Loucy (cell line): ENCODE measurements around the gene GZMA.

Experiments
- H2AFZ ChIP-seq: fragments of 200-600 bp; sonication (generic); 2 replicates; pipeline ENCODE4 v1.6.0; 2016; ENCODE audit warnings: antibody characterized with exemption, mild to moderate bottlenecking, low read length, moderate library complexity
- H3F3A ChIP-seq: fragments of 200-600 bp; 2 replicates; pipeline ENCODE4 v1.6.0; 2016; ENCODE audit warnings: antibody characterized with exemption, low read depth, mild to moderate bottlenecking
- H3K27me3 ChIP-seq: fragments of 200-600 bp; sonication (generic); 2 replicates; pipeline ENCODE4 v1.6.1; 2014; ENCODE audit warnings: low read length, mild to moderate bottlenecking; ENCODE audit not compliant: insufficient read depth, poor library complexity, severe bottlenecking
- H3K36me3 ChIP-seq: fragments of 200-600 bp; sonication (generic); 2 replicates; pipeline ENCODE4 v1.6.1; 2016; ENCODE audit warnings: low read length; ENCODE audit not compliant: insufficient read depth
- H3K4me1 ChIP-seq: fragments of 200-600 bp; sonication (generic); 2 replicates; pipeline ENCODE4 v1.5.1; 2014; ENCODE audit warnings: low read length, mild to moderate bottlenecking; ENCODE audit not compliant: insufficient read depth, poor library complexity, severe bottlenecking
- H3K4me2 ChIP-seq: fragments of 200-600 bp; sonication (generic); 2 replicates; pipeline ENCODE4 v1.6.0; 2014; ENCODE audit warnings: antibody characterized with exemption, low read length, low read depth, mild to moderate bottlenecking; ENCODE audit not compliant: poor library complexity, severe bottlenecking
- H3K4me3 ChIP-seq: fragments of 200-600 bp; sonication (generic); 2 replicates; pipeline ENCODE4 v1.5.1; 2014; ENCODE audit warnings: low read length, mild to moderate bottlenecking, mixed read lengths; ENCODE audit not compliant: poor library complexity, severe bottlenecking
- H3K79me2 ChIP-seq: fragments of 200-600 bp; sonication (generic); 2 replicates; pipeline ENCODE4 v1.6.1; 2014; ENCODE audit warnings: low read length; ENCODE audit not compliant: insufficient read depth
- H3K9ac ChIP-seq: fragments of 200-600 bp; sonication (generic); 2 replicates; pipeline ENCODE4 v1.6.0; 2014; ENCODE audit warnings: mild to moderate bottlenecking, low read depth, low read length, moderate library complexity; ENCODE audit not compliant: poor library complexity, severe bottlenecking
- H3K9me2 ChIP-seq: fragments of 200-600 bp; sonication (generic); replicated peaks from 2 replicates; pipeline ENCODE4 v1.6.1; 2016; ENCODE audit warnings: low read depth, low read length, mixed read lengths
- H3K9me3 ChIP-seq: fragments of 200-600 bp; sonication (generic); 2 replicates; pipeline ENCODE4 v1.6.1; 2014; ENCODE audit warnings: mild to moderate bottlenecking, antibody characterized with exemption, low read length, low read depth; ENCODE audit not compliant: insufficient read depth
- H4K20me1 ChIP-seq: fragments of 200-600 bp; sonication (generic); 2 replicates; pipeline ENCODE4 v1.6.0; 2014; ENCODE audit warnings: antibody characterized with exemption, low read length, mild to moderate bottlenecking; ENCODE audit not compliant: insufficient read depth, poor library complexity, severe bottlenecking
- EZH2phosphoT487 ChIP-seq: fragments of 200-600 bp; IDR thresholded peaks from 2 replicates; pipeline ENCODE4 v1.6.1; 2018; ENCODE audit warnings: antibody characterized with exemption, mild to moderate bottlenecking, moderate library complexity, borderline replicate concordance
- TF ChIP-seq, protein P1 (sequence below): fragments of 200-600 bp; sonication (generic); conservative IDR thresholded peaks from 2 replicates; pipeline ENCODE4 v1.5.1; 2014; ENCODE audit warnings: mild to moderate bottlenecking, antibody characterized with exemption, low read length

GZMA gene

DNA sequence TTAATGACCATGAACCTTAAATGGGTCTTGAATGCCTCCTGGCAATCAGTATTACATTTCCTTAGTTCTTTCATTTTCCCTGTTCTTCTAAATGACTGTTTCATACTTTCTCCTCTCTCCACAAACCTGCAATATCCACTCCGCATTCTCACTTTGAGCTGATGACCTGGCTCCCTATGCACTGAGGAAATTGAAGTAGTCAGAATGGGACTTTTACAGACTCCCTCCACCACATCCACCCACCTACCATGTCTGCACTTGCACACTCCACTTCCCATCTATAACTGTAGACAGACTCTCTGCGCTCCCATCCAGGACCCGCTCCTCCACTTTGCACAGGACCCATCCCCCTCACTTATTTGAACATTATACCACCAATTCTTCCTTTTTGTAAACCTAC is 36.2 kb upstream of the GZMA start:
- no peaks in the 10 kb centered on the region for H4K20me1 ChIP-seq
- no peaks in the 10 kb centered on the region for H3F3A ChIP-seq
- H3K9ac ChIP-seq, result no peak overlapping the region
- no peak overlapping the region for H3K4me2 ChIP-seq
- TF ChIP-seq, protein P1, sequence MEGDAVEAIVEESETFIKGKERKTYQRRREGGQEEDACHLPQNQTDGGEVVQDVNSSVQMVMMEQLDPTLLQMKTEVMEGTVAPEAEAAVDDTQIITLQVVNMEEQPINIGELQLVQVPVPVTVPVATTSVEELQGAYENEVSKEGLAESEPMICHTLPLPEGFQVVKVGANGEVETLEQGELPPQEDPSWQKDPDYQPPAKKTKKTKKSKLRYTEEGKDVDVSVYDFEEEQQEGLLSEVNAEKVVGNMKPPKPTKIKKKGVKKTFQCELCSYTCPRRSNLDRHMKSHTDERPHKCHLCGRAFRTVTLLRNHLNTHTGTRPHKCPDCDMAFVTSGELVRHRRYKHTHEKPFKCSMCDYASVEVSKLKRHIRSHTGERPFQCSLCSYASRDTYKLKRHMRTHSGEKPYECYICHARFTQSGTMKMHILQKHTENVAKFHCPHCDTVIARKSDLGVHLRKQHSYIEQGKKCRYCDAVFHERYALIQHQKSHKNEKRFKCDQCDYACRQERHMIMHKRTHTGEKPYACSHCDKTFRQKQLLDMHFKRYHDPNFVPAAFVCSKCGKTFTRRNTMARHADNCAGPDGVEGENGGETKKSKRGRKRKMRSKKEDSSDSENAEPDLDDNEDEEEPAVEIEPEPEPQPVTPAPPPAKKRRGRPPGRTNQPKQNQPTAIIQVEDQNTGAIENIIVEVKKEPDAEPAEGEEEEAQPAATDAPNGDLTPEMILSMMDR, result no peak
- TF ChIP-seq EZH2phosphoT487, result no peak
- peaks cover 59% of the 10 kb centered on the region for H3K4me1 ChIP-seq
- H3K9me3 ChIP-seq, result no peaks in the 10 kb centered on the region
- H3K4me3 ChIP-seq, result no peak overlapping the region
- H3K36me3 ChIP-seq, result no peaks in the 10 kb centered on the region
- H3K9me2 ChIP-seq, result no peaks in the 10 kb centered on the region
- H2AFZ ChIP-seq, result no peak overlapping the region
- H3K27me3 ChIP-seq, result no peaks in the 10 kb centered on the region
- no peaks in the 10 kb centered on the region for H3K79me2 ChIP-seq

DNA sequence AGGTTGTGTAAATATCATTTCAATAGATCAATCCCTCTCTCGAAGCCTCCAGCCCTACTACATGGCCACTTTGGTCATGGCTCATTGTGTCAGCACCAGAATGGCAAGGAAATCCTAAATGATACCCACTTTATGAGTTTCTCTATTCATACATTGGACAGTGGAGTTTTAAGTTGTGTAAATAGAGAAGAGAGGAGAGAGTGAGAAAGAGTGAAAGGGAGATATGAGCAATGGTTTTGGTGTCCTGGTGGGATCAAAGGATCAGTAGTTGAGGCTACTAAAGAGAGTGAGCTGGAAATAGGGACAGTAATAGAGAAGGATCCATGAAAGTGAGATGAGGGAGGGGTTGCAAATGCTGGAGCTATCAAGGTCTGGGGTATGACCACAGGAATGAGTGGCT is 31.5 kb upstream of the GZMA start:
- Histone ChIP-seq H3K9me2 (no peaks in the 10 kb centered on the region), H3K4me2 (no peak overlapping the region), H3K9me3 (no peaks in the 10 kb centered on the region), H4K20me1 (no peaks in the 10 kb centered on the region), H3F3A (peaks cover 6% of the 10 kb centered on the region; the same call in 1 of the 2 replicates), H3K9ac (peak overlapping the region; percentile 69), H3K36me3 (no peaks in the 10 kb centered on the region), H3K4me1 (peaks cover 58% of the 10 kb centered on the region), H3K4me3 (no peak overlapping the region), H2AFZ (no peak overlapping the region), H3K79me2 (no peaks in the 10 kb centered on the region), H3K27me3 (no peaks in the 10 kb centered on the region)
- TF ChIP-seq EZH2phosphoT487, result no peak
- TF ChIP-seq, protein P1, result no peak

DNA sequence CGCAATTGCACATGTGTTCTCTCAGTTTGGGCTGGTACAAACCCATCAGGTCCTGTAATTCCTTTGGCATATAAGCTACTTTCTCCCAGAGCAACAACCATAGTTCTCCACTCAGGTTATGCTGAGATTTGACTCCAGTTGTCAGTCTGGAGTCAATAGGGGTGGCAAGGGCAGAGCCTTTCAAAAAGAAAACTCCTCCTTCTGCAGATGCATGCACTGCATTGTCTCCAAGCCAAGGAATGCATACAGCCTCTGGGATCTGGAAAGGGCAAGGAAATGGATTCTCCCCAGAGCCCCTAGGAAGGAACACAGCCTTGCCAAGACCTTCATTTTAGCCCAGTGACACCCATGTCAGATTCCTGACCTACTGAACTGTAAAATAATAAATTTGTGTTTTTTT is 31.0 kb upstream of the GZMA start:
- no peak for TF ChIP-seq EZH2phosphoT487
- H3K4me3 ChIP-seq, result no peak overlapping the region
- peak overlapping the region; percentile 69 for H3K9ac ChIP-seq
- H3K9me3 ChIP-seq, result no peaks in the 10 kb centered on the region
- peaks cover 6% of the 10 kb centered on the region; the same call in 1 of the 2 replicates for H3F3A ChIP-seq
- H3K27me3 ChIP-seq, result no peaks in the 10 kb centered on the region
- peaks cover 54% of the 10 kb centered on the region for H3K4me1 ChIP-seq
- no peaks in the 10 kb centered on the region for H3K36me3 ChIP-seq
- peak overlapping the region; percentile 16; the same call in 1 of the 2 replicates for H2AFZ ChIP-seq
- no peaks in the 10 kb centered on the region for H3K9me2 ChIP-seq
- no peaks in the 10 kb centered on the region for H3K79me2 ChIP-seq
- peak overlapping the region; percentile 82 for H3K4me2 ChIP-seq
- no peaks in the 10 kb centered on the region for H4K20me1 ChIP-seq

DNA sequence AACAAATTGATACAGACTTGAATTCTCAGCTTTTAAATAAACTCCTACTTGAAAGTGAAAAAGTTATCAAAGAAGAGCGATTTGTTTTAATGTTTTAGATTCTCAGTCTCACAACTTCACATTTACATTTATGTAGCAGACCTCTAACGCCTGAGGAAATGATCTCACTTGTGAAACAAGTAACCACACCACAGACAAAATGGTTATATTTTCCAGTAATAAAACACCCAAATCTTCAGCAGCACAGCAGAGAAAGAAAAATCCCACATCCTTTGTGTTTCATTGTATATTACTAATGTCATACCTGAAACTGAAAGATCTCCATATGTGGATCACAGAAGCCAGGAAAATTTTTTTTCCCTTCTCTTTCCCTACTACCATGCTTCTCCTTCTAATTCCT is 29.8 kb upstream of the GZMA start:
- TF ChIP-seq, protein P1, result no peak
- no peak for TF ChIP-seq EZH2phosphoT487
- peak overlapping the region; percentile 82 for H3K4me2 ChIP-seq
- H4K20me1 ChIP-seq, result no peaks in the 10 kb centered on the region
- H3K4me1 ChIP-seq, result peaks cover 46% of the 10 kb centered on the region
- no peaks in the 10 kb centered on the region for H3K27me3 ChIP-seq
- no peaks in the 10 kb centered on the region for H3K79me2 ChIP-seq
- peak overlapping the region; percentile 10; the same call in 1 of the 2 replicates for H2AFZ ChIP-seq
- peak overlapping the region; percentile 64 for H3K4me3 ChIP-seq
- peaks cover 6% of the 10 kb centered on the region; the same call in 1 of the 2 replicates for H3F3A ChIP-seq
- H3K9me2 ChIP-seq, result no peaks in the 10 kb centered on the region
- peak overlapping the region; percentile 69 for H3K9ac ChIP-seq
- no peaks in the 10 kb centered on the region for H3K36me3 ChIP-seq
- H3K9me3 ChIP-seq, result no peaks in the 10 kb centered on the region
